ENCODE measurements around the gene ZFP2. TPM values are rescaled to one million over a fixed set of nuclear protein-coding genes. Genes with fewer than 3 reads are reported as not detected.

Gene ZFP2
- total RNA-seq: 0.18 and 0.58 TPM in 2 replicates

DNA sequence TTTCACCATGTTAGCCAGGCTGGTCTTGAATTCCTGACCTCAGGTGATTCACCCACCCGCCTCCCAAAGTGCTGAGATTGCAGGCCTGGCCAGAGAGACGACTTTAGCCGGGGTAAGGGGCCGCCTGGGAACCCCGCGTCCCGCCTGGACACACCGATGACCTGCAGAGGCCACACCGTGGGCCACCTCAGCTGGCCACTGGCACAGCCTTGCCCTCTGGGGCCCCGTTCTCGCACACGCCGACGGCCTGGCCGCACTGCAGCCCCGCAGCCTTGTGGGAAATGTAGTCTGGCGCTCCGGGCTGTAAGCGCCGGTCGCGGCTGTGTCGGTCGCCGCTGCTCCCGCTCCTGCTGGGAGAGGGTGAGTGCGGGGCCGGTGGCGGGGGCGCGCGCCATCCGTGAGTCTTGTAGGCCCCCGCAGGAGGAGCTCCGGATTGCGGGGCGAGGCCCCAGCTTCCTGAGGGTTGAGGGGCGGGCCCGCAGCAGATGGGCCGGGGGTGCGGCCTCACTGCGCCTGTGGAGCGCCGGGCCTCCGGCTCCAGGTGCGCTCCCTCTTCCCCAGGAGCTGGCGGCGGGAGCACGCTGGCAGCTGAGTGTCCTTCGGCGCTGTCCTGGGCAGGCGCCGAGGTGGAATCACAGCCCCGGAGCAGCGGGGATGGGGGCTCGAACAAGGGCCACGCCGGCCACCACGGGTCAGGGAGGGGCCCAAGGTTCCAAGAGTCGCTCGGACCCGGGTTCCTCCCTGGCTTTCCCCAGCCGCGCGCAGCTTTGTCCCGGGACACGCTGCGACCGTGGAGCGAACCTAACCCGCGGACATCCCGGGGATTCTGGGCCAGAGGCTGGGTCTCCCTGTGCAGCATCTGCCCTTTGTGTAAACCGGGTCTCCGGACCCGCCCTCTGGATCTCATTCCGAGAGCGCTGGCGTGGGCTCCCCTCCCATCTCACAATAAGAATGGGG is at the start of gene ZFP2:
Gene ZFP2, plus strand, starts transcription at position 299 of the 957 bp plus-strand sequence. CDS start 35,401 bp downstream, outside the sequence.

DNA sequence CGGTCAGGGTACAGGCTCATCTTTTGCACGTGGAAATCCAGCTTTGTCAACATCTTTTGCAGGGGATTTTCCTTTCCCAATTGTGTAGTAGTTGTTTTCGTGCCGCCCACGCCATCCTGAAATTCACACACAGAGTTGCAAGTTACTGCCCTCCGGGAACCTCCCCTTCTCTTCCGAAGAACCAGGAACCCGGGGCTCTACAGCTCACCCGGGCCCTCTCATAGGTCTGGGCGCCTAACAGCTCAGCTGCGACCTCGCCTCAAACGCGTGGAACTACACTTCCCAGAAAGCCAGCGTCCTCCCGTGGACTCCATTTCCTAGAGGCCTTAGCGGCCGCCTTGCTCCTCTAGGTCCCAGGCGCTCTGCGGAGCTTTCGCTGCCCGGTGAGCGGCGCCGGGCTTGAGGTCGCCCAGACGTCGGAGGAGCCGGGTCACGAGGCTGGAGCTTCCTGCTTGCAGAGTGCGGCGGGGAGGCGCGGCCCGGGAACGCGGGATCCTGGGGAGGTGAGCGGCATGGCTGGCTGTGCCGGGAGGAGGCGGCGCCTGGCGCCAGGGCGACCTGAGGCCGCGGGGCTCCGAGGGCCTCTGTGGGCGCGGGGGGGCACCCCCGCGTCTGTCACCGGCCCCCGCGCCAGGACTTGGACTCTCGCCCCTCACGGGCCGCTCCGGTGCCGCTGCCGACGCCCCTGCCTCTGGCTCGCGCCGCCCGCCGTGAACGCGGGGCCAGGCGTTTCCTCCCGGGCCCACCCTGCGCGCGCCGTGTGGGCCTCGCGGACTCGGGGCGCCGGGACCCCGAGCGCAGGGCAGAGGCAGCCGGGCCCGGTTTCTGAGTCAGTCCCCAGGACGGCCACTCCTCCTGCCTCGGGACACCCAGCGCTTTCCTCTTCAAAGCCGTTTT is 35.8 kb upstream of the ZFP2 start, which contains the start of gene ZNF354B:
Gene ZNF354B, plus strand, starts transcription at position 329 of the 897 bp plus-strand sequence. CDS start 1,095 bp downstream, outside the sequence.

DNA sequence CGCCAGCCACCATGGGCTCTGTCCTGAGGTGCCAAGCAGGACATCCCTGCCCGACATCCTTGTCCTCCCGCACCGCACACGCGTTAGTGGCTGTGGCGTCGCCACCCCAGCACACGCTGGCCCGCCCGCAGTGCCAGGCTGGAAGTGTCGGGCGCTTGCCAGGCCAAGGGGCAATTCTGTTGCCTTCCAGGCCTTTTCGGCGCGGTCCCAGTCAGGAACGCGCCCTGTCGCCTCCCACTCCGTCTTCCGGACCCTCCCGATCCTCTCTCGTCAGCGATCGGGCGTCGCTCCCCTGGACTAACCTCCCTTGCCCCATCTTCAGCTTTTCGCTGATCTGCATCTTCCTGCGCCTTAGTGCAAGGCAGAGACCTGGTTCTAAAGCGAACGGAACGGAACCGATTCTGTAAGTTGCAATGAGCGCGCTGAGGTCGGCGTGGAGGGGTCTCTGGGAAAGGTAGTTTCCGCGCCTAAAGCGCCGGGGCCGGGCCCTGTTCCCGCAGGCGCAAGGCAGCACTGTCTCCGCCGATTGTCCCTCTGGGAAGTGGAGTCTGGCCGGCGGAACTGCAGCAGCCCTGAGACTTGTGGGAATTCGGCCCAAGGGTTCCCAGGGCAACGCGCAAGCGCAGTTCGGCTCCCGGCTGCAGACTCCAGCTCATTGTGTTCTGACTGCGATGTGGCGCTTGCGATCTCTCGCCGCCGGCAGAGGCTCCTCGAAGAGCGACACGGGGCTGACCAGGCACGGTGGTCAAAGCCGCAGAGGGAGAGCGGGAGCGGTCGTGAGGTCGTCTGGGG is 45.1 kb downstream of the ZFP2 start, which contains the start of gene ZNF454:
Gene ZNF454, plus strand, starts transcription at position 630 of the 792 bp plus-strand sequence. CDS start 1,594 bp downstream, outside the sequence.

Other genes with a start within 250 kb of the ZFP2 start
- 5.3 and 6.1 TPM in 2 replicates for gene ZNF354A, start 165.3 kb upstream of the ZFP2 start, total RNA-seq
- gene ZNF354B, start 36.0 kb upstream of the ZFP2 start, total RNA-seq: 3.0 and 5.8 TPM in 2 replicates
- 0.53 and 8.1 TPM in 2 replicates for gene ZNF454, start 45.3 kb downstream of the ZFP2 start, total RNA-seq
- gene GRM6, start 99.4 kb downstream of the ZFP2 start, total RNA-seq: not detected in 2 replicates
- 1.9 and 2.9 TPM in 2 replicates for gene ZNF879, start 127.9 kb downstream of the ZFP2 start, total RNA-seq
- gene ZNF354C, start 164.5 kb downstream of the ZFP2 start, total RNA-seq: 2.9 and 4.1 TPM in 2 replicates